DMS114 treated with DMSO at 0.1 percent for 48 hours (cell line): Measurements from ENCODE around the gene OR6Q1.

Experiments
- DNase-seq: peaks from one replicate; lab custom pipeline; 2025; ENCODE audit not compliant: unreplicated experiment; lab: John Stamatoyannopoulos, UW

The OR6Q1 gene

GRCh38 chr11:58057481-58057880 lies 26.7 kb downstream of the OR6Q1 start:
- no peak for DNase-seq

GRCh38 chr11:58058276-58059006 lies 27.7 kb downstream of the OR6Q1 start:
- DNase-seq, result no peak

GRCh38 chr11:58059007-58059350 lies 28.2 kb downstream of the OR6Q1 start:
- no peak for DNase-seq

GRCh38 chr11:58060535-58060934 lies 29.8 kb downstream of the OR6Q1 start:
- no peak for DNase-seq

- no peak for DNase-seq
These were observed 30.4 kb downstream of the OR6Q1 start for GRCh38 chr11:58060939-58061672.

GRCh38 chr11:58061813-58062212 lies 31.1 kb downstream of the OR6Q1 start:
- no peak for DNase-seq

GRCh38 chr11:58067685-58068084 lies 36.9 kb downstream of the OR6Q1 start:
- DNase-seq, result no peak

GRCh38 chr11:58068655-58069054 lies 37.9 kb downstream of the OR6Q1 start:
- DNase-seq, result no peak

GRCh38 chr11:58070585-58070984 lies 39.8 kb downstream of the OR6Q1 start:
- DNase-seq, result no peak

GRCh38 chr11:58075781-58076180 lies 45.0 kb downstream of the OR6Q1 start:
- DNase-seq, result no peak
